Progenitor cell of endocrine pancreas (in vitro differentiated cells): ENCODE data around the gene ETV6. TPM values are rescaled to one million over a fixed set of nuclear protein-coding genes. Genes with fewer than 3 reads are reported as not detected.

ENCODE experiments used
- DNase-seq: peaks from one replicate; pipeline ENCODE4 v3.0.0; 2021; ENCODE audit warnings: low spot score; ENCODE audit not compliant: unreplicated experiment
- H3K27ac Mint-ChIP-seq: 2 replicates; pipeline ENCODE4 v1.8.0; 2021; ENCODE audit warnings: mild to moderate bottlenecking, moderate library complexity, mixed read lengths
- H3K27me3 Mint-ChIP-seq: 2 replicates; pipeline ENCODE4 v1.8.0; 2021; ENCODE audit warnings: mixed read lengths
- H3K36me3 Mint-ChIP-seq: 2 replicates; pipeline ENCODE4 v1.8.0; 2022; ENCODE audit warnings: mixed read lengths; ENCODE audit not compliant: insufficient read depth
- H3K4me1 Mint-ChIP-seq: 2 replicates; pipeline ENCODE4 v1.8.0; 2021; ENCODE audit warnings: low read depth, mixed read lengths
- H3K4me3 Mint-ChIP-seq: 2 replicates; pipeline ENCODE4 v1.8.0; 2021; ENCODE audit warnings: low read depth, mild to moderate bottlenecking, moderate library complexity, mixed read lengths
- H3K9me3 Mint-ChIP-seq: 2 replicates; pipeline ENCODE4 v1.8.0; 2021; ENCODE audit warnings: low read depth, mixed read lengths
- total RNA-seq: library from RNA; stranded (reverse); gene quantifications from 2 replicates; pipeline ENCODE4 v1.2.1, GENCODE V29; 2021
- TF ChIP-seq, protein P1 (sequence below): fragments of 200-600 bp; sonication (generic); IDR thresholded peaks from one replicate; pipeline ENCODE4 v1.5.0; 2021; ENCODE audit warnings: antibody characterized with exemption, mild to moderate bottlenecking; ENCODE audit not compliant: unreplicated experiment

Gene ETV6
- total RNA-seq, 1 donor from 2014 or later: 55.2 TPM

DNA sequence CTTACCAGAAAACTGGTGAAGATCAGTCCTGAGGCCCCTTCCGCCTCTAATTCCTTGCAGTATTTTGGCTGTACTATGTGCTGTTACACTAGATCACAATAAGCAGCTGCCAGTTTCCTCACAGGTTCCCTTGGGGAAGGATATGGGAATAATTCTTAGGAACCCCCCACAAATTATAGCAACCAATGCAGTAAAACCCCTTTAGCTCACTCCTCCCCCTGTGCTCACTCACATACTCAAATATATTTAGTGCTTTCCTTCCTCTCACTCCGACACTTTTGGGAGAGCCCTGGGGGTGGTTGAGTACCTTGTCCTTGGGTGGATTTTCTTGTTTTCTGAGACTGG is 162.7 kb downstream of the ETV6 start:
- H3K4me3 Mint-ChIP-seq: peak overlapping the region; percentile 46
- peaks cover 48% of the 10 kb centered on the region for H3K4me1 Mint-ChIP-seq
- TF ChIP-seq, protein P1, sequence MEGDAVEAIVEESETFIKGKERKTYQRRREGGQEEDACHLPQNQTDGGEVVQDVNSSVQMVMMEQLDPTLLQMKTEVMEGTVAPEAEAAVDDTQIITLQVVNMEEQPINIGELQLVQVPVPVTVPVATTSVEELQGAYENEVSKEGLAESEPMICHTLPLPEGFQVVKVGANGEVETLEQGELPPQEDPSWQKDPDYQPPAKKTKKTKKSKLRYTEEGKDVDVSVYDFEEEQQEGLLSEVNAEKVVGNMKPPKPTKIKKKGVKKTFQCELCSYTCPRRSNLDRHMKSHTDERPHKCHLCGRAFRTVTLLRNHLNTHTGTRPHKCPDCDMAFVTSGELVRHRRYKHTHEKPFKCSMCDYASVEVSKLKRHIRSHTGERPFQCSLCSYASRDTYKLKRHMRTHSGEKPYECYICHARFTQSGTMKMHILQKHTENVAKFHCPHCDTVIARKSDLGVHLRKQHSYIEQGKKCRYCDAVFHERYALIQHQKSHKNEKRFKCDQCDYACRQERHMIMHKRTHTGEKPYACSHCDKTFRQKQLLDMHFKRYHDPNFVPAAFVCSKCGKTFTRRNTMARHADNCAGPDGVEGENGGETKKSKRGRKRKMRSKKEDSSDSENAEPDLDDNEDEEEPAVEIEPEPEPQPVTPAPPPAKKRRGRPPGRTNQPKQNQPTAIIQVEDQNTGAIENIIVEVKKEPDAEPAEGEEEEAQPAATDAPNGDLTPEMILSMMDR: no peak
- H3K9me3 Mint-ChIP-seq: no peaks in the 10 kb centered on the region
- H3K36me3 Mint-ChIP-seq: peaks cover 7% of the 10 kb centered on the region
- H3K27ac Mint-ChIP-seq: peak overlapping the region; percentile 95
- H3K27me3 Mint-ChIP-seq: no peaks in the 10 kb centered on the region
- no peak for DNase-seq

DNA sequence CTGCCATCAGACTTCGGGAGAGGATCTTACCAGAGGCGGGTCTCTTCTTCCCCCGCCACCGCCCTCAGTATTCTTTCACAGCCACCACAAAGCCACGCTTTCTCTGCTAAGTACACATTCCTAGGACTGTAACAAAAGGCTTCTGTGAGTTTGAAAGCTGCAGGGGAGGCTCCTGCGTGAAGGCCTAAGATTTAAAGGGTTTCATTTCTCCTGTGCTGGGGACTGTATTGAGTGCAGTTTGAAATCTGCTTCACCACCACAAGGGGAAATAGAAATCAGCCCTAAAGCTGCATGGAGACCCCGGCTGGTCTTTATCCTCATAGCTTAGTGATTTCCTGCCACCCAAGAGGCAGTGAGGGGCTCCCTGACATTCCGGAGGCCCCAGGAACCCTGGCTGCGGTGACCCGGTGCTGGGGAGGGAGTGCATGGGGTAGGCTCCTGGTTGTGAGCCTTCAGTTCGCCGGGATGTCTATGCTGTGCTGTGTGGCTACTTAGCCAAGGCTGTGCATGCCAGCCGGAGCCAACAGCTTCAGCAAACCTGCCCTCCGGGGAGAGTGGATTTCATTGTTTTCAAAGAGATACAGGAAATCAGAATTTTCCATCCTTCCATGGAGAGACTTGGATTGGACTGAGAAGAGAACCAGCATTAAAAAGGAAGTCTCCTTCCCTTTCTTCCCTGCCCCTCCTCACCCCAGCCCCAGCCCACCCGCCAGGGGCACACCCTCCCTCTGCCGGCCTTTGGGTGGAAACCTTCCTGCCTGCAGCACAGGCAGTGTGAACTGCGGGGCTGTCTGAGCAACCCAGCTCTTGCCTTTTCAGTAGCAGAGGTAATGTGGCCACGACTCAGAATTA is 163.3 kb downstream of the ETV6 start:
- no peaks in the 10 kb centered on the region for H3K27me3 Mint-ChIP-seq
- peaks cover 52% of the 10 kb centered on the region for H3K4me1 Mint-ChIP-seq
- H3K9me3 Mint-ChIP-seq: no peaks in the 10 kb centered on the region
- TF ChIP-seq, protein P1: peak; percentile 44
- H3K27ac Mint-ChIP-seq: peak overlapping the region; percentile 95
- peak; percentile 35 for DNase-seq
- H3K4me3 Mint-ChIP-seq: peak overlapping the region; percentile 46
- peaks cover 9% of the 10 kb centered on the region for H3K36me3 Mint-ChIP-seq

DNA sequence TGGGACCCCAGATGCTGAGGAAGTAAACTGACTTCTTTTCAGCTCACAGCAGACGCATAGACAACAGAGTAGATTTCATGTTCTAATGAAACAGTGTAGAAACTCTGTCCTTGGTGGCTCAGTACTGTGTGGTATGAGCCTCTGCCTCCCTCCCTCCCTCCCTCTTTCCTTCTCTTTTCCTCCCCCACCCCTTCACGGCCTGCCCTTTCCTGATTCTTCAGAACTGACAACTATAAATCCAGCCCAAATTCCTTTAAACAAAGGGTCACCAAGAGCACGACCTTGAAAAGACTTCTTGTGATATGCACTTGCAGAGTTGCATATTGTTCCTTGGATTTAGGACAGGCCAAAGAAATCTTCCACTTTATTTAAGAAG is 164.0 kb downstream of the ETV6 start:
- no peak for DNase-seq
- TF ChIP-seq, protein P1: no peak
- Mint-ChIP-seq H3K27ac (peak overlapping the region; percentile 86), H3K9me3 (no peaks in the 10 kb centered on the region), H3K4me1 (peaks cover 55% of the 10 kb centered on the region), H3K27me3 (no peaks in the 10 kb centered on the region), H3K4me3 (peak overlapping the region; percentile 27), H3K36me3 (peaks cover 7% of the 10 kb centered on the region)

DNA sequence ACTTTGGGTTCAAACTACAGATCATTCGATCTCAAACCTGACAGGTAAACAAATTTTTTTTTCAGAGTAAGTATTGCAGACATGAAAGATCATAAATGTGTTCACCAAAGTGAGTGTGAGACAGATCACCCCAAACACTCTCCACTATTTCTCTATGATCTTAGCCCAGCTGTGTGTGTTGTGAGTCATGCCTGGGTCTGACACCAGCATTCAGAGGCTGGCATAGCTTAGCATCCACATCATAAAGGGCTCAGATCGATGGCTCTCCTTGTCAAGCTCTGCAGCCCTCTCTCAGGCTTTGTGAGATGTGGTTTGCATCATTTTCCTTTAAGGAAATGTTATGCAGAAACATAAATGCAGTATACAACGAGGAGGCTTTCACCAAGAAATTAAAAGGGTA is 164.9 kb downstream of the ETV6 start:
- H3K27ac Mint-ChIP-seq: peak overlapping the region; percentile 57
- H3K4me3 Mint-ChIP-seq: no peak overlapping the region
- no peak for DNase-seq
- peaks cover 50% of the 10 kb centered on the region for H3K4me1 Mint-ChIP-seq
- H3K36me3 Mint-ChIP-seq: peaks cover 3% of the 10 kb centered on the region
- H3K9me3 Mint-ChIP-seq: no peaks in the 10 kb centered on the region
- TF ChIP-seq, protein P1: no peak
- H3K27me3 Mint-ChIP-seq: no peaks in the 10 kb centered on the region

DNA sequence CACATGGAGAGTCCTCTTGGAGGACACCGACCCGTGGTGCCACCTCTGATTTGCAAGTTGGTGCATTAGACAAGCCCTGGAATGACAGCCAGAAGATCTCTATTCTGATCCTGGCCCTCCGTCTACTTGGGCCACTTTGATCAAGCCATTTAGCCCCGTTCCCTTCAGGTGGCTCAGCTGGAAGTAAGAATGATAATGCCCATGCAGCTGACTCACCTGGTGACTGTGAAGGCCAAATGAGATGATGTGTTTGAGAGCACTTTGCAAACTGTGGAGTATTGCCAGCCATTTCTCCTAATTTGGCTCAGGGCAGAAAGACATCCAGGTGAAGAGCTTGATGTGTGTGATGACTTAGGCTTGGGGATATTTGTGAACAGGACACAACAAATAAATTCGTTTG is 165.9 kb downstream of the ETV6 start:
- H3K9me3 Mint-ChIP-seq: no peaks in the 10 kb centered on the region
- H3K27ac Mint-ChIP-seq: no peak overlapping the region
- DNase-seq: no peak
- H3K36me3 Mint-ChIP-seq: peaks cover 3% of the 10 kb centered on the region
- H3K4me1 Mint-ChIP-seq: peaks cover 50% of the 10 kb centered on the region
- TF ChIP-seq, protein P1: no peak
- no peaks in the 10 kb centered on the region for H3K27me3 Mint-ChIP-seq
- no peak overlapping the region for H3K4me3 Mint-ChIP-seq
